GM12892 (cell line): ENCODE data around the gene VAV2.

Experiments used
- POLR2A ChIP-seq: IDR thresholded peaks from 2 replicates; pipeline ENCODE4 v1.6.1; 2011; ENCODE audit warnings: low read depth, low read length, control low read depth
- POLR2AphosphoS5 ChIP-seq: IDR thresholded peaks from 2 replicates; pipeline ENCODE4 v1.6.1; 2011; ENCODE audit warnings: low read depth, low read length, control low read depth
- TAF1 ChIP-seq: IDR thresholded peaks from 2 replicates; pipeline ENCODE4 v1.6.1; 2011; ENCODE audit warnings: low read depth, mild to moderate bottlenecking, control low read depth, low read length, borderline replicate concordance

DNA sequence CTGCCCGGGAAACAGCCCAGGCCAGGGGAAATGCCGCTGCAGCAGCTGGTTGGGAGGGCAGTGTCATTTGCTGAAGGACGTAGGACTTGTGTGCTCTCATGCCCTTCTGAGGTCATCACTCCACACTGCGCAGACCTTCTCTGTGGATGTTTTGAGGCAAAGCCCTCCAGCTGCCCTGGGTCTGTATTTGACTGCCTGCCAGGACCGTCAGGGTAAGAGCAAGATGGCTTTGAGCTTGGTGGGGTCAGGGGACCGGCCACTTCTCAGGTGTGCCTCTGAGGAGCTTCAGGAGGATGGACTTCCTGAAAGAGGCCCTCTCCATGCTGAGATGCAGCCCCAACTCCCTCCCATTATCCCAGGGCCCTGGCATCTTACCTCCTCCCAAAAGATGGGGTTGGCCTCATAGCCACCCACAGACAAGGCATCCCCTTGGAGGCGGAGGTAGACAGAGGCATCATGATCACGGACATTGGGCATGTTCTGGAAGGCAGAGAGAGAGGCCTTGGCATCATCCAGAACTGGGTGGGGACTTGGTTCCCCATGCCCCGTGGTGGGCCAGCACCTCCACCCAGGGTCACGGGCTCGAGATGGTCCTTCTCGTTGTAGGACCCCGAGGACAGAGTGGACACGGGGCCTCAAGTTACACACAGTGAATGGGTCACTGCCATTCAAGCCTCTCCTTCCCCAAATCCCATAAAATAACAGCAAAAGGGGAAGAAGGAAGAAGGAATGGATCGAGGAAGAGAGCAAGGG, 273.4 kb downstream of the VAV2 start:
- TF ChIP-seq POLR2AphosphoS5 = no peak
- no peak for TF ChIP-seq POLR2A
- no peak for TF ChIP-seq TAF1
